GM12892 (cell line): ENCODE measurements around the gene ZHX3.
"Not testable (repeated sequence)": the region's sequence is repeated elsewhere in the genome, so short reads cannot be mapped to it uniquely, and the experiment has no call there.

Experiments used
- DNase-seq: peaks from one replicate; pipeline ENCODE4 v3.0.0; 2011; ENCODE audit not compliant: insufficient read length
- FAIRE-seq: peaks from 2 replicates; lab custom pipeline; 2011; peaks lifted over from hg19 to GRCh38; lab: Jason Lieb, UNC
- POLR2A ChIP-seq: IDR thresholded peaks from 2 replicates; pipeline ENCODE4 v1.6.1; 2011; ENCODE audit warnings: low read depth, low read length, control low read depth
- POLR2AphosphoS5 ChIP-seq: IDR thresholded peaks from 2 replicates; pipeline ENCODE4 v1.6.1; 2011; ENCODE audit warnings: low read depth, low read length, control low read depth
- TAF1 ChIP-seq: IDR thresholded peaks from 2 replicates; pipeline ENCODE4 v1.6.1; 2011; ENCODE audit warnings: low read depth, mild to moderate bottlenecking, control low read depth, low read length, borderline replicate concordance

The ZHX3 gene

GRCh38 chr20:41245086-41245707, 72.3 kb downstream of the ZHX3 start:
- no peak for FAIRE-seq
- TF ChIP-seq TAF1 (no peak), POLR2AphosphoS5 (no peak), POLR2A (no peak)
- no peak for DNase-seq

GRCh38 chr20:41242807-41243206, 74.7 kb downstream of the ZHX3 start:
- DNase-seq (no peak), FAIRE-seq (no peak)
- no peak for TF ChIP-seq POLR2AphosphoS5
- no peak for TF ChIP-seq POLR2A
- no peak for TF ChIP-seq TAF1

GRCh38 chr20:41242352-41242751, 75.2 kb downstream of the ZHX3 start:
- no peak for TF ChIP-seq TAF1
- no peak for TF ChIP-seq POLR2AphosphoS5
- no peak for TF ChIP-seq POLR2A
- FAIRE-seq (no peak), DNase-seq (no peak)

- DNase-seq, FAIRE-seq: not testable (repeated sequence)
Measured at GRCh38 chr20:41237233-41237632, 80.3 kb downstream of the ZHX3 start.

- not testable (repeated sequence) for DNase-seq, FAIRE-seq
Measured at GRCh38 chr20:41236818-41237217, 80.7 kb downstream of the ZHX3 start.

- no peak for DNase-seq
- FAIRE-seq = no peak
- no peak for TF ChIP-seq TAF1
Measured at GRCh38 chr20:41234546-41234945, 83.0 kb downstream of the ZHX3 start.

GRCh38 chr20:41234041-41234440, 83.5 kb downstream of the ZHX3 start:
- FAIRE-seq = no peak
- no peak for DNase-seq
- TF ChIP-seq TAF1 (no peak), POLR2A (no peak), POLR2AphosphoS5 (no peak)

GRCh38 chr20:41232973-41233926, 84.3 kb downstream of the ZHX3 start:
- no peak for FAIRE-seq
- TF ChIP-seq TAF1 (no peak), POLR2A (no peak), POLR2AphosphoS5 (no peak)
- no peak for DNase-seq

GRCh38 chr20:41231136-41231535, 86.4 kb downstream of the ZHX3 start:
- DNase-seq (no peak), FAIRE-seq (no peak)
- TF ChIP-seq TAF1 (no peak), POLR2A (no peak), POLR2AphosphoS5 (no peak)

GRCh38 chr20:41230136-41230535, 87.4 kb downstream of the ZHX3 start:
- DNase-seq (no peak), FAIRE-seq (no peak)
- TF ChIP-seq POLR2A (no peak), TAF1 (no peak), POLR2AphosphoS5 (no peak)

- TF ChIP-seq POLR2A (no peak), POLR2AphosphoS5 (no peak), TAF1 (no peak)
- DNase-seq = no peak
- no peak for FAIRE-seq
Measured at GRCh38 chr20:41229259-41229658, 88.3 kb downstream of the ZHX3 start.

GRCh38 chr20:41228858-41229257, 88.7 kb downstream of the ZHX3 start:
- no peak for DNase-seq
- TF ChIP-seq TAF1 = no peak
- FAIRE-seq = no peak
